GM23338 (cell line): ENCODE results near the gene DSG4. TPM values are rescaled to one million over a fixed set of nuclear protein-coding genes. Genes with fewer than 3 reads are reported as not detected.

Experiments
- ATAC-seq: fragments of 200-7000 bp; cut with Tn5 transposase; 3 replicates; pipeline ENCODE4 v1.9.1; 2020
- DNase-seq: peaks from one replicate; pipeline ENCODE4 v3.0.0-alpha.2; 2015; ENCODE audit warnings: low spot score
- H2AFZ ChIP-seq: fragments of 200-600 bp; sonication (generic); 2 replicates; pipeline ENCODE4 v1.8.0; 2016; ENCODE audit warnings: antibody characterized with exemption, mild to moderate bottlenecking, moderate library complexity
- H3F3A ChIP-seq: fragments of 200-600 bp; sonication (generic); replicated peaks from 2 replicates; pipeline ENCODE4 v1.8.0; 2017; ENCODE audit warnings: antibody characterized with exemption, mixed run types, low read depth
- H3K27ac ChIP-seq: fragments of 200-600 bp; sonication (generic); 2 replicates; pipeline ENCODE4 v1.6.1; 2016; ENCODE audit warnings: low read depth
- H3K27me3 ChIP-seq: fragments of 200-600 bp; sonication (generic); 2 replicates; pipeline ENCODE4 v1.8.0; 2016; ENCODE audit warnings: mild to moderate bottlenecking, mixed run types, moderate library complexity; ENCODE audit not compliant: insufficient read depth
- H3K36me3 ChIP-seq: fragments of 200-600 bp; sonication (generic); 2 replicates; pipeline ENCODE4 v1.8.0; 2016; ENCODE audit warnings: mild to moderate bottlenecking; ENCODE audit not compliant: insufficient read depth
- H3K4me1 ChIP-seq: fragments of 200-600 bp; sonication (generic); 2 replicates; pipeline ENCODE4 v1.8.0; 2016; ENCODE audit warnings: mild to moderate bottlenecking, moderate library complexity; ENCODE audit not compliant: insufficient read depth
- H3K4me2 ChIP-seq: fragments of 200-600 bp; sonication (generic); 2 replicates; pipeline ENCODE4 v1.7.1; 2017; ENCODE audit warnings: mixed run types
- H3K4me3 ChIP-seq: fragments of 200-600 bp; sonication (generic); 2 replicates; pipeline ENCODE4 v1.6.1; 2016; ENCODE audit warnings: mixed run types
- H3K79me2 ChIP-seq: fragments of 200-600 bp; sonication (generic); replicated peaks from 2 replicates; pipeline ENCODE4 v1.8.0; 2017; ENCODE audit warnings: mild to moderate bottlenecking; ENCODE audit not compliant: insufficient read depth
- H3K9me2 ChIP-seq: fragments of 200-600 bp; sonication (generic); 2 replicates; pipeline ENCODE4 v1.8.0; 2017; ENCODE audit not compliant: insufficient read depth
- H4K20me1 ChIP-seq: fragments of 200-600 bp; sonication (generic); replicated peaks from 2 replicates; pipeline ENCODE4 v1.8.0; 2017; ENCODE audit warnings: mild to moderate bottlenecking; ENCODE audit not compliant: insufficient read depth
- H3K27ac Mint-ChIP-seq: 2 replicates; pipeline ENCODE4 v1.8.0; 2020; ENCODE audit warnings: inconsistent platforms, mild to moderate bottlenecking, moderate library complexity, mixed read lengths
- H3K27me3 Mint-ChIP-seq: 3 replicates; pipeline ENCODE4 v1.8.0; 2022; ENCODE audit warnings: low read depth, mild to moderate bottlenecking, moderate library complexity, mixed read lengths, inconsistent platforms; ENCODE audit not compliant: insufficient read depth, poor library complexity
- H3K36me3 Mint-ChIP-seq: 3 replicates; pipeline ENCODE4 v1.8.0; 2021; ENCODE audit warnings: low read depth, mild to moderate bottlenecking, inconsistent platforms, moderate library complexity, mixed read lengths
- H3K4me1 Mint-ChIP-seq: 3 replicates; pipeline ENCODE4 v1.8.0; 2020; ENCODE audit warnings: mild to moderate bottlenecking, inconsistent platforms, mixed read lengths
- H3K4me3 Mint-ChIP-seq: 3 replicates; pipeline ENCODE4 v1.8.0; 2021; ENCODE audit warnings: moderate library complexity, mild to moderate bottlenecking, inconsistent platforms, mixed read lengths
- H3K9me3 Mint-ChIP-seq: 3 replicates; pipeline ENCODE4 v1.8.0; 2020; ENCODE audit warnings: moderate library complexity, mild to moderate bottlenecking, inconsistent platforms, mixed read lengths
- EZH2 ChIP-seq: fragments of 200-600 bp; sonication (generic); IDR thresholded peaks from one replicate; pipeline ENCODE4 v1.8.0; 2017; ENCODE audit warnings: antibody characterized with exemption, mild to moderate bottlenecking, low read depth; ENCODE audit not compliant: unreplicated experiment
- EZH2phosphoT487 ChIP-seq: fragments of 200-600 bp; sonication (generic); IDR thresholded peaks from one replicate; pipeline ENCODE4 v1.8.1; 2018; ENCODE audit warnings: antibody characterized with exemption; ENCODE audit not compliant: unreplicated experiment
- JUNB ChIP-seq: IDR thresholded peaks from one replicate; pipeline ENCODE4 v1.6.1; 2016; ENCODE audit warnings: antibody characterized with exemption; ENCODE audit not compliant: unreplicated experiment
- POLR2AphosphoS5 ChIP-seq: IDR thresholded peaks from 2 replicates; pipeline ENCODE4 v1.6.1; 2016; ENCODE audit warnings: antibody characterized with exemption, low read depth
- STAT1 ChIP-seq: IDR thresholded peaks from one replicate; pipeline ENCODE4 v1.6.1; 2016; ENCODE audit warnings: antibody characterized with exemption; ENCODE audit not compliant: unreplicated experiment
- ZNF114 ChIP-seq: fragments of 250-450 bp; sonication (Bioruptor Pico); IDR thresholded peaks from 2 replicates; pipeline ENCODE4 v1.5.0; 2020; ENCODE audit warnings: mild to moderate bottlenecking, moderate library complexity
- ZNF331 ChIP-seq: fragments of 250-450 bp; sonication (Bioruptor Pico); IDR thresholded peaks from 2 replicates; pipeline ENCODE4 v1.5.0; 2020; ENCODE audit warnings: low read depth, mild to moderate bottlenecking, moderate library complexity
- polyA plus RNA-seq: library from polyadenylated mRNA; unstranded; fragments of >200 nt; fragmentation: Nextera tagmentation; extraction: Ambion mirVana; gene quantifications from 2 replicates; pipeline ENCODE4 v1.2.1, GENCODE V29; 2016
- total RNA-seq: library from RNA; depleted of rRNA; stranded (reverse); fragments of >200 nt; shearing (Covaris generic); gene quantifications from 2 replicates; pipeline ENCODE4 v1.2.3, GENCODE V29; 2014
- TF ChIP-seq, protein P1 (sequence below): fragments of 250-450 bp; sonication (Bioruptor Pico); IDR thresholded peaks from 2 replicates; pipeline ENCODE4 v1.5.0; 2020; ENCODE audit warnings: mild to moderate bottlenecking, moderate library complexity

The DSG4 gene
- total and polyA plus RNA-seq, 2 experiments from 2014 or later = not detected

DNA sequence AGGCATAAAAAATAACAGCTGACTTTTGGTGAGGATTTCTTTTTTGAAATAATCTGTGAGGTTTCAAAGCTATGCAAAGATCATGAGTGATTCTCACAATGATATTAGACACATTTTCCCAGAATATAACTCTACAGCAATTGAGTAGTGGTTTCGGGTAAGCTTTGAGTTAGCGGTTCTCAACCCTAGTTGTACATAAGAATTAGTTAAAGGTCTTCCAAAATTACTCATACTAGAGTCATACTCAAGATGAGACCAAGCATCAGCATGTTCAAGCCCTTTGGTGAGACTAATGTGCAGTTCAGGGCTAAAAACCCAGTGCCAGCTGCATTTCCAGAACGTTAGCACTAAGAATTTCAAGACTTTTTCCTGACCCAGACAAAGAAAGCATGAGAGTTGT is 31.1 kb downstream of the DSG4 start:
- H3K9me2 ChIP-seq = no peaks in the 10 kb centered on the region
- no peaks in the 10 kb centered on the region for H3K4me1 Mint-ChIP-seq

More for the DNA sequence above, 31.1 kb downstream of the DSG4 start:
- Mint-ChIP-seq H3K27ac (no peak overlapping the region), H3K9me3 (no peaks in the 10 kb centered on the region), H3K4me3 (no peak overlapping the region), H3K36me3 (no peaks in the 10 kb centered on the region), H3K27me3 (no peaks in the 10 kb centered on the region)
- Histone ChIP-seq H3K4me3 (no peak overlapping the region), H3K79me2 (no peaks in the 10 kb centered on the region), H3K36me3 (no peaks in the 10 kb centered on the region), H2AFZ (no peak overlapping the region), H3K27me3 (no peaks in the 10 kb centered on the region), H3K4me2 (no peak overlapping the region), H4K20me1 (no peaks in the 10 kb centered on the region), H3K4me1 (no peaks in the 10 kb centered on the region), H3K27ac (no peak overlapping the region), H3F3A (no peaks in the 10 kb centered on the region)
- TF ChIP-seq STAT1 (no peak), EZH2phosphoT487 (no peak), ZNF114 (CRISPR knock-in tag) (no peak), POLR2AphosphoS5 (no peak), ZNF331 (CRISPR knock-in tag) (no peak), EZH2 (no peak), JUNB (no peak)
- TF ChIP-seq, protein P1, sequence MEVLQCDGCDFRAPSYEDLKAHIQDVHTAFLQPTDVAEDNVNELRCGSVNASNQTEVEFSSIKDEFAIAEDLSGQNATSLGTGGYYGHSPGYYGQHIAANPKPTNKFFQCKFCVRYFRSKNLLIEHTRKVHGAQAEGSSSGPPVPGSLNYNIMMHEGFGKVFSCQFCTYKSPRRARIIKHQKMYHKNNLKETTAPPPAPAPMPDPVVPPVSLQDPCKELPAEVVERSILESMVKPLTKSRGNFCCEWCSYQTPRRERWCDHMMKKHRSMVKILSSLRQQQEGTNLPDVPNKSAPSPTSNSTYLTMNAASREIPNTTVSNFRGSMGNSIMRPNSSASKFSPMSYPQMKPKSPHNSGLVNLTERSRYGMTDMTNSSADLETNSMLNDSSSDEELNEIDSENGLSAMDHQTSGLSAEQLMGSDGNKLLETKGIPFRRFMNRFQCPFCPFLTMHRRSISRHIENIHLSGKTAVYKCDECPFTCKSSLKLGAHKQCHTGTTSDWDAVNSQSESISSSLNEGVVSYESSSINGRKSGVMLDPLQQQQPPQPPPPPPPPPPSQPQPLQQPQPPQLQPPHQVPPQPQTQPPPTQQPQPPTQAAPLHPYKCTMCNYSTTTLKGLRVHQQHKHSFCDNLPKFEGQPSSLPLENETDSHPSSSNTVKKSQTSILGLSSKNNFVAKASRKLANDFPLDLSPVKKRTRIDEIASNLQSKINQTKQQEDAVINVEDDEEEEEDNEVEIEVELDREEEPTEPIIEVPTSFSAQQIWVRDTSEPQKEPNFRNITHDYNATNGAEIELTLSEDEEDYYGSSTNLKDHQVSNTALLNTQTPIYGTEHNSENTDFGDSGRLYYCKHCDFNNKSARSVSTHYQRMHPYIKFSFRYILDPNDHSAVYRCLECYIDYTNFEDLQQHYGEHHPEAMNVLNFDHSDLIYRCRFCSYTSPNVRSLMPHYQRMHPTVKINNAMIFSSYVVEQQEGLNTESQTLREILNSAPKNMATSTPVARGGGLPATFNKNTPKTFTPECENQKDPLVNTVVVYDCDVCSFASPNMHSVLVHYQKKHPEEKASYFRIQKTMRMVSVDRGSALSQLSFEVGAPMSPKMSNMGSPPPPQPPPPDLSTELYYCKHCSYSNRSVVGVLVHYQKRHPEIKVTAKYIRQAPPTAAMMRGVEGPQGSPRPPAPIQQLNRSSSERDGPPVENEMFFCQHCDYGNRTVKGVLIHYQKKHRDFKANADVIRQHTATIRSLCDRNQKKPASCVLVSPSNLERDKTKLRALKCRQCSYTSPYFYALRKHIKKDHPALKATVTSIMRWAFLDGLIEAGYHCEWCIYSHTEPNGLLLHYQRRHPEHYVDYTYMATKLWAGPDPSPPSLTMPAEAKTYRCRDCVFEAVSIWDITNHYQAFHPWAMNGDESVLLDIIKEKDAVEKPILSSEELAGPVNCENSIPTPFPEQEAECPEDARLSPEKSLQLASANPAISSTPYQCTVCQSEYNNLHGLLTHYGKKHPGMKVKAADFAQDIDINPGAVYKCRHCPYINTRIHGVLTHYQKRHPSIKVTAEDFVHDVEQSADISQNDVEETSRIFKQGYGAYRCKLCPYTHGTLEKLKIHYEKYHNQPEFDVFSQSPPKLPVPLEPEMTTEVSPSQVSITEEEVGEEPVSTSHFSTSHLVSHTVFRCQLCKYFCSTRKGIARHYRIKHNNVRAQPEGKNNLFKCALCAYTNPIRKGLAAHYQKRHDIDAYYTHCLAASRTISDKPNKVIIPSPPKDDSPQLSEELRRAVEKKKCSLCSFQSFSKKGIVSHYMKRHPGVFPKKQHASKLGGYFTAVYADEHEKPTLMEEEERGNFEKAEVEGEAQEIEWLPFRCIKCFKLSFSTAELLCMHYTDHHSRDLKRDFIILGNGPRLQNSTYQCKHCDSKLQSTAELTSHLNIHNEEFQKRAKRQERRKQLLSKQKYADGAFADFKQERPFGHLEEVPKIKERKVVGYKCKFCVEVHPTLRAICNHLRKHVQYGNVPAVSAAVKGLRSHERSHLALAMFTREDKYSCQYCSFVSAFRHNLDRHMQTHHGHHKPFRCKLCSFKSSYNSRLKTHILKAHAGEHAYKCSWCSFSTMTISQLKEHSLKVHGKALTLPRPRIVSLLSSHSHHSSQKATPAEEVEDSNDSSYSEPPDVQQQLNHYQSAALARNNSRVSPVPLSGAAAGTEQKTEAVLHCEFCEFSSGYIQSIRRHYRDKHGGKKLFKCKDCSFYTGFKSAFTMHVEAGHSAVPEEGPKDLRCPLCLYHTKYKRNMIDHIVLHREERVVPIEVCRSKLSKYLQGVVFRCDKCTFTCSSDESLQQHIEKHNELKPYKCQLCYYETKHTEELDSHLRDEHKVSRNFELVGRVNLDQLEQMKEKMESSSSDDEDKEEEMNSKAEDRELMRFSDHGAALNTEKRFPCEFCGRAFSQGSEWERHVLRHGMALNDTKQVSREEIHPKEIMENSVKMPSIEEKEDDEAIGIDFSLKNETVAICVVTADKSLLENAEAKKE (CRISPR knock-in tag) = no peak
- ATAC-seq (no peak), DNase-seq (no peak)
